Mesodermal cell (in vitro differentiated cells): Measurements from ENCODE around the gene CCNG1.

Experiments
- H3K27ac ChIP-seq: 2 replicates; pipeline ENCODE4 v1.7.0; 2013; ENCODE audit warnings: mild to moderate bottlenecking, low read depth, low read length, moderate library complexity; ENCODE audit not compliant: severe bottlenecking
- H3K36me3 ChIP-seq: 2 replicates; pipeline ENCODE4 v1.7.1; 2013; ENCODE audit warnings: mild to moderate bottlenecking, low read length, moderate library complexity; ENCODE audit not compliant: control insufficient read depth, insufficient read depth
- H3K4me1 ChIP-seq: one replicate; pipeline ENCODE4 v1.7.1; 2013; ENCODE audit warnings: mild to moderate bottlenecking, low read length; ENCODE audit not compliant: insufficient read depth, control insufficient read depth, poor library complexity, severe bottlenecking
- H3K4me3 ChIP-seq: 2 replicates; pipeline ENCODE4 v1.7.0; 2013; ENCODE audit warnings: low read length, control low read depth, mild to moderate bottlenecking; ENCODE audit not compliant: insufficient read depth, poor library complexity, severe bottlenecking; ENCODE audit errors: extremely low read depth
- H3K9me3 ChIP-seq: 2 replicates; pipeline ENCODE4 v1.7.1; 2013; ENCODE audit warnings: mild to moderate bottlenecking, low read length, moderate library complexity; ENCODE audit not compliant: control insufficient read depth
- WGBS, 2 experiments: methylation state at CpG; one replicate each; pipeline ENCODE4 v1.1.5; 2013; ENCODE audit warnings: missing lambda C conversion rate in 2 of 2; ENCODE audit not compliant: insufficient coverage in 2 of 2; 5-methylcytosine and 5-hydroxymethylcytosine counted together

CCNG1 gene

GRCh38 chr5:163489745-163490075 lies 52.3 kb downstream of the CCNG1 start:
- Histone ChIP-seq H3K9me3 (no peaks in the 10 kb centered on the region), H3K4me3 (no peak overlapping the region), H3K36me3 (peaks cover 63% of the 10 kb centered on the region), H3K27ac (peak overlapping the region; percentile 24), H3K4me1 (peaks cover 3% of the 10 kb centered on the region)
- no CpG with 5 or more reads among the region's 3 CpGs for WGBS, 2 experiments
